Kidney capillary endothelial cell (primary cell): Measurements from ENCODE around the gene UFL1.
A peak's percentile ranks its signal among the peaks of the same experiment; 100 is the strongest.
"Not testable (repeated sequence)": the region's sequence is repeated elsewhere in the genome, so short reads cannot be mapped to it uniquely, and the experiment has no call there.

Experiments used
- DNase-seq: peaks from one replicate; pipeline ENCODE4 v3.0.0-alpha.2; 2018; ENCODE audit warnings: low spot score

The UFL1 gene

GRCh38 chr6:96521644-96522464 is at the start of gene UFL1:
Gene UFL1, plus strand, starts transcription at chr6:96521806. Its CDS starts 68 bp downstream, at chr6:96521874.
- DNase-seq: peak; percentile 84

- not testable (repeated sequence) for DNase-seq
Measured at GRCh38 chr6:96472291-96472690, 49.3 kb upstream of the UFL1 start.

- no peak for DNase-seq
Measured at GRCh38 chr6:96478695-96479094, 42.9 kb upstream of the UFL1 start.

- DNase-seq: no peak
Measured at GRCh38 chr6:96491926-96492325, 29.7 kb upstream of the UFL1 start.

- no peak for DNase-seq
Measured at GRCh38 chr6:96499781-96500180, 21.8 kb upstream of the UFL1 start.

- no peak for DNase-seq
Measured at GRCh38 chr6:96502915-96503314, 18.7 kb upstream of the UFL1 start.

- DNase-seq: no peak
Measured at GRCh38 chr6:96505363-96505762, 16.2 kb upstream of the UFL1 start.

- DNase-seq: no peak
Measured at GRCh38 chr6:96509281-96509680, 12.3 kb upstream of the UFL1 start.

- peak; percentile 10 for DNase-seq
Measured at GRCh38 chr6:96520171-96521115, 1.2 kb upstream of the UFL1 start.

GRCh38 chr6:96521306-96521643 is 331 bp upstream of the UFL1 start:
- no peak for DNase-seq

- peak; percentile 7 for DNase-seq
Measured at GRCh38 chr6:96522465-96523009, 931 bp downstream of the UFL1 start.

GRCh38 chr6:96528193-96528592 is 6.6 kb downstream of the UFL1 start:
- no peak for DNase-seq

GRCh38 chr6:96532399-96532798 is 10.8 kb downstream of the UFL1 start:
- DNase-seq: no peak

GRCh38 chr6:96537726-96538125 is 16.1 kb downstream of the UFL1 start:
- DNase-seq: no peak

GRCh38 chr6:96542702-96543101 is 21.1 kb downstream of the UFL1 start:
- DNase-seq: peak; percentile 10

GRCh38 chr6:96545882-96546281 is 24.3 kb downstream of the UFL1 start:
- no peak for DNase-seq

- no peak for DNase-seq
Measured at GRCh38 chr6:96547654-96548053, 26.0 kb downstream of the UFL1 start.

GRCh38 chr6:96554558-96554957 is 33.0 kb downstream of the UFL1 start:
- no peak for DNase-seq

- DNase-seq: not testable (repeated sequence)
Measured at GRCh38 chr6:96559740-96560139, 38.1 kb downstream of the UFL1 start.

- no peak for DNase-seq
Measured at GRCh38 chr6:96562886-96563285, 41.3 kb downstream of the UFL1 start, which contains the start of gene FHL5. Gene FHL5, plus strand, starts transcription at chr6:96563128. Its CDS starts 40,486 bp downstream, at chr6:96603614.

- DNase-seq: no peak
Measured at GRCh38 chr6:96563853-96564252, 42.2 kb downstream of the UFL1 start.

GRCh38 chr6:96570053-96570452 is 48.4 kb downstream of the UFL1 start:
- DNase-seq: no peak

- no peak for DNase-seq
Measured at GRCh38 chr6:96571551-96571950, 49.9 kb downstream of the UFL1 start.
